GM12864 (cell line): ENCODE measurements around the gene IKZF3.

Source experiments
- DNase-seq: peaks from one replicate; pipeline ENCODE4 v3.0.0-alpha.2; 2011; ENCODE audit warnings: low read depth
- H3K4me3 ChIP-seq: 2 replicates; pipeline ENCODE4 v1.5.1; 2011; ENCODE audit warnings: mild to moderate bottlenecking, low read depth, low read length, control low read depth
- TF ChIP-seq, protein P1 (sequence below): IDR thresholded peaks from 2 replicates; pipeline ENCODE4 v1.5.1; 2011; ENCODE audit warnings: low read depth, mild to moderate bottlenecking, moderate library complexity, low read length, control low read depth, inconsistent platforms; ENCODE audit errors: missing control alignments

Gene IKZF3

DNA sequence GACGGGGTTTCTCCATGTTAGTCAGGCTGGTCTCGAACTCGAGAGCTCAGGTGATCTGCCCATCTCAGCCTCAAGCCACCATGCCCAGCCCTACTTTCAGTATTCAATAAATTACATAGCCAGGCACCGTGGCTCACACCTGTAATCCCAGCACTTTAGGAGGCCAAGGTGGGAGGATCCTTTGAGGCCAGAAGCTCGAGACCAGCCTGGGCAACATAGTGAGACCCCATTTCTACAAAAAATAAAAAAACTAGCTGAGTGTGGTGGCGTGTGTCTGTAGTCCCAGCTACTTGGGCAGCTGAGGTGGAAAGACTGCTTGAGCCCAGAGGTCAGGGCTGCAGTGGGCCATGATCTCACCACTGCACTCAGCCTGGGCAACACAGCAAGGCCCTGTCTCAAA, 142.0 kb downstream of the IKZF3 start:
- TF ChIP-seq, protein P1, sequence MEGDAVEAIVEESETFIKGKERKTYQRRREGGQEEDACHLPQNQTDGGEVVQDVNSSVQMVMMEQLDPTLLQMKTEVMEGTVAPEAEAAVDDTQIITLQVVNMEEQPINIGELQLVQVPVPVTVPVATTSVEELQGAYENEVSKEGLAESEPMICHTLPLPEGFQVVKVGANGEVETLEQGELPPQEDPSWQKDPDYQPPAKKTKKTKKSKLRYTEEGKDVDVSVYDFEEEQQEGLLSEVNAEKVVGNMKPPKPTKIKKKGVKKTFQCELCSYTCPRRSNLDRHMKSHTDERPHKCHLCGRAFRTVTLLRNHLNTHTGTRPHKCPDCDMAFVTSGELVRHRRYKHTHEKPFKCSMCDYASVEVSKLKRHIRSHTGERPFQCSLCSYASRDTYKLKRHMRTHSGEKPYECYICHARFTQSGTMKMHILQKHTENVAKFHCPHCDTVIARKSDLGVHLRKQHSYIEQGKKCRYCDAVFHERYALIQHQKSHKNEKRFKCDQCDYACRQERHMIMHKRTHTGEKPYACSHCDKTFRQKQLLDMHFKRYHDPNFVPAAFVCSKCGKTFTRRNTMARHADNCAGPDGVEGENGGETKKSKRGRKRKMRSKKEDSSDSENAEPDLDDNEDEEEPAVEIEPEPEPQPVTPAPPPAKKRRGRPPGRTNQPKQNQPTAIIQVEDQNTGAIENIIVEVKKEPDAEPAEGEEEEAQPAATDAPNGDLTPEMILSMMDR = no peak
- no peak overlapping the region for H3K4me3 ChIP-seq
- no peak for DNase-seq

GRCh38 chr17:39719563-39720355, 144.4 kb downstream of the IKZF3 start:
- TF ChIP-seq, protein P1 = no peak
- H3K4me3 ChIP-seq = no peak overlapping the region
- no peak for DNase-seq

GRCh38 chr17:39717660-39718059, 146.5 kb downstream of the IKZF3 start:
- TF ChIP-seq, protein P1 = no peak
- H3K4me3 ChIP-seq = no peak overlapping the region
- no peak for DNase-seq

DNA sequence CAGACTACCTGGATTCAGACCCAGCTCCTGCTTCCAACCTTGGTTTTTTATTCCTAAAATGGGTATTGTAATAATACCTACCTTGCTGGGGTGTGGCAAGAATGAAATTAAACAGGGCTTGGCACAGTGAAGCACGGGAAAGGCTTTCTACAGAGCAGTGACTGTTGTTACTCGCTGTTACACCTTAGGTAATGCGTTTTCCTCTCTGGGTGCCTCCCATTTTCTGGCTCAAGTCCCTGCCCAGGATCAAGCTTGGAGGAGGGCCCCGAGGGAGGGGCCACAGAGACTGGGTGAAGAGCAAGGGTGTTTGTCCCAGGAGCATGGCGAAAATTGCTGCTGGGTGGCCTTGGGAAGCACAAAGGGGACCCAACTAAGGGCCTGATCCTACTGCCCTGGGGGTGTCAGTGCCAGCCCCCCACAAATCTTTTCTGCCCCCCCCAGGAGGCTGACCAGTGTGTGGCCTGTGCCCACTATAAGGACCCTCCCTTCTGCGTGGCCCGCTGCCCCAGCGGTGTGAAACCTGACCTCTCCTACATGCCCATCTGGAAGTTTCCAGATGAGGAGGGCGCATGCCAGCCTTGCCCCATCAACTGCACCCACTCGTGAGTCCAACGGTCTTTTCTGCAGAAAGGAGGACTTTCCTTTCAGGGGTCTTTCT, 147.1 kb downstream of the IKZF3 start:
- no peak for DNase-seq
- TF ChIP-seq, protein P1 = no peak
- H3K4me3 ChIP-seq = no peak overlapping the region

DNA sequence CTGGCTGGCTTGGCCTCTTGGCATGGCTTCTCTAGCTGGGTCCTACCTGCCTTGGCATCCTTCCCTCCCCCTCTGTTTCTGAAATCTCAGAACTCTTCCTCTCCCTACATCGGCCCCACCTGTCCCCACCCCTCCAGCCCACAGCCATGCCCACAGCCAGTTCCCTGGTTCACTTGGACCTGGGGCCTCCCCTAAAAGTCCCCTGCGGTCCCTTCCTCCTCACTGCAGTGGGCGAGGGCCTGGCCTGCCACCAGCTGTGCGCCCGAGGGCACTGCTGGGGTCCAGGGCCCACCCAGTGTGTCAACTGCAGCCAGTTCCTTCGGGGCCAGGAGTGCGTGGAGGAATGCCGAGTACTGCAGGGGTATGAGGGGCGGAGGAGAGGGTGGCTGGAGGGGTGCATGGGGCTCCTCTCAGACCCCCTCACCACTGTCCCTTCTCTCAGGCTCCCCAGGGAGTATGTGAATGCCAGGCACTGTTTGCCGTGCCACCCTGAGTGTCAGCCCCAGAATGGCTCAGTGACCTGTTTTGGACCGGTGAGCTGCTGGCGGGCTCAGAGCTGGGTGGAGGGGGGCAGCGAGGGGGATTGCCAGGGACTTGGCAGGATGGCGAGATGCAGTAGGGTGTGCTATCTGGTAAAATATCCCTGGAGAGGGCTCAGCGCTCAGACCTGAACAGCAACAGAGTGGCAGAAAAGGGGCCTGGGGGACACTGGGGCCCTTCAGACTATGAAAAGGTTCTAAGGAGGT, 147.9 kb downstream of the IKZF3 start:
- TF ChIP-seq, protein P1 = no peak
- H3K4me3 ChIP-seq = no peak overlapping the region
- DNase-seq = no peak

DNA sequence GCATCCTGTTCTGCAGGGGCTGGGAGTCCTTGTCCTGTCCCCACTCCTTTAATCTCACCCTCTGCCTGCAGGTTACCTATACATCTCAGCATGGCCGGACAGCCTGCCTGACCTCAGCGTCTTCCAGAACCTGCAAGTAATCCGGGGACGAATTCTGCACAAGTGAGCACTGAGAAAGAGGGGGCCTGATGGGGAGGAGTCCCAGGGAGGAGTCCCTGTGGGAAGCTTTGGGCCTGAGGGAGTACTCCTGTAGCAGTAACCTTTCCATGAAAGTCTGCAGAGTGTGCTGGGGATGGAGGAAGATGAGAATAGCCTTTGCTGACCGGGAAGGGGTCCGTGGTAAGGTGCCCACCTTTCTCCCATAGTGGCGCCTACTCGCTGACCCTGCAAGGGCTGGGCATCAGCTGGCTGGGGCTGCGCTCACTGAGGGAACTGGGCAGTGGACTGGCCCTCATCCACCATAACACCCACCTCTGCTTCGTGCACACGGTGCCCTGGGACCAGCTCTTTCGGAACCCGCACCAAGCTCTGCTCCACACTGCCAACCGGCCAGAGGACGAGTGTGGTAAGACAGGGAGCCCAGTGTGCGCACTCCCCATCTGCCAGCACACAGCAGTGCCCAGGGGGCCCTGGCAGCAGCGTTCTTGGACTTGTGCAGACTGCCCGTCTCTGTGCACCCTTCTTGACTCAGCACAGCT, 148.6 kb downstream of the IKZF3 start:
- TF ChIP-seq, protein P1 = no peak
- no peak overlapping the region for H3K4me3 ChIP-seq
- no peak for DNase-seq
